Measurements from ENCODE around the gene C12orf76.

- TF ChIP-seq CTCF (optimal IDR thresholded peaks at IDR 0.05 in 1 of 3, IDR thresholded peaks at IDR 0.05 in 1 of 3, conservative IDR thresholded peaks at IDR 0.05 in 1 of 3; ENCODE audit: extremely low read depth in 1 of 3, insufficient read depth in 2 of 3, low read length in 3 of 3) (no peak), EZH2 (IDR thresholded peaks at IDR 0.05; ENCODE audit: low read length) (no peak)
These were observed 33.2 kb downstream of the C12orf76 start for GRCh38 chr12:110015132-110015531.

Data from keratinocyte (primary cell).